Parathyroid adenoma (tissue), 2 donors: ENCODE data around the gene LZTS2.

Experiments used
- H2AFZ ChIP-seq: fragments of 300-600 bp; sonication (generic); one replicate; pipeline ENCODE4 v1.7.0; 2017; ENCODE audit warnings: antibody characterized with exemption, mild to moderate bottlenecking
- H3K27ac ChIP-seq: fragments of 300-600 bp; sonication (generic); one replicate; pipeline ENCODE4 v1.7.0; 2017
- H3K27me3 ChIP-seq: fragments of 300-600 bp; sonication (generic); one replicate; pipeline ENCODE4 v1.7.0; 2017; ENCODE audit warnings: low read length; ENCODE audit not compliant: control insufficient read depth, insufficient read depth
- H3K36me3 ChIP-seq: fragments of 300-600 bp; sonication (generic); one replicate; pipeline ENCODE4 v1.7.0; 2017; ENCODE audit warnings: low read length; ENCODE audit not compliant: control insufficient read depth, insufficient read depth
- H3K4me1 ChIP-seq: fragments of 300-600 bp; sonication (generic); one replicate; pipeline ENCODE4 v1.7.0; 2017; ENCODE audit warnings: control low read depth
- H3K4me2 ChIP-seq: fragments of 300-600 bp; sonication (generic); one replicate; pipeline ENCODE4 v1.7.0; 2017; ENCODE audit warnings: low read length
- H3K4me3 ChIP-seq: fragments of 300-600 bp; sonication (generic); one replicate; pipeline ENCODE4 v1.7.0; 2017; ENCODE audit warnings: low read depth, low read length
- H3K79me2 ChIP-seq: fragments of 300-600 bp; sonication (generic); one replicate; pipeline ENCODE4 v1.7.0; 2017; ENCODE audit warnings: control low read depth
- H3K9ac ChIP-seq: fragments of 300-600 bp; sonication (generic); one replicate; pipeline ENCODE4 v1.7.0; 2017; ENCODE audit warnings: mild to moderate bottlenecking
- H3K9me3 ChIP-seq: fragments of 300-600 bp; sonication (generic); one replicate; pipeline ENCODE4 v1.7.0; 2017; ENCODE audit warnings: low read length; ENCODE audit not compliant: control insufficient read depth
- CTCF ChIP-seq: fragments of 300-600 bp; sonication (generic); IDR thresholded peaks from one replicate; pipeline ENCODE4 v1.7.0; 2017; ENCODE audit warnings: antibody characterized with exemption, mild to moderate bottlenecking
- donor health status: primary hyperparathyroidism.

LZTS2 gene

GRCh38 chr10:101056365-101057151 lies 57.0 kb downstream of the LZTS2 start:
- H3K9ac ChIP-seq: no peak overlapping the region
- H3K36me3 ChIP-seq: no peaks in the 10 kb centered on the region
- H3K27me3 ChIP-seq: no peaks in the 10 kb centered on the region
- no peaks in the 10 kb centered on the region for H3K9me3 ChIP-seq
- no peak overlapping the region for H3K27ac ChIP-seq
- no peaks in the 10 kb centered on the region for H3K79me2 ChIP-seq
- H3K4me1 ChIP-seq: peaks cover 6% of the 10 kb centered on the region
- TF ChIP-seq CTCF: no peak
- no peak overlapping the region for H2AFZ ChIP-seq
- no peak overlapping the region for H3K4me3 ChIP-seq
- H3K4me2 ChIP-seq: no peak overlapping the region
